H1 (cell line): ENCODE measurements around the gene HEBP1. TPM values are rescaled to one million over a fixed set of nuclear protein-coding genes. Genes with fewer than 3 reads are reported as not detected.

Source experiments
- ATF2 ChIP-seq: IDR thresholded peaks from 2 replicates; pipeline ENCODE4 v1.6.1; 2012; ENCODE audit warnings: low read length, inconsistent platforms
- BCL11A ChIP-seq, 2 experiments: IDR thresholded peaks; one replicate each; pipeline ENCODE4 v1.6.1; 2011; ENCODE audit warnings: low read depth in 2 of 2, low read length in 2 of 2, mild to moderate bottlenecking in 2 of 2
- CBX5 ChIP-seq: fragments of 300-800, 300-1000 bp; sonication (generic); IDR thresholded peaks from 2 replicates; pipeline ENCODE4 v1.7.1; 2016; ENCODE audit warnings: antibody characterized with exemption, low read length, low read depth
- CHD7 ChIP-seq: fragments of 300-600 bp; sonication (generic); IDR thresholded peaks from 2 replicates; pipeline ENCODE4 v1.7.1; 2012; ENCODE audit warnings: low read length, moderate library complexity, mild to moderate bottlenecking, inconsistent platforms; ENCODE audit not compliant: insufficient replicate concordance
- EGR1 ChIP-seq: IDR thresholded peaks from 2 replicates; pipeline ENCODE4 v1.6.1; 2011; ENCODE audit warnings: low read depth, low read length, borderline replicate concordance
- NANOG ChIP-seq: IDR thresholded peaks from 2 replicates; pipeline ENCODE4 v1.6.1; 2011; ENCODE audit warnings: low read length, low read depth, mild to moderate bottlenecking, inconsistent platforms; ENCODE audit not compliant: insufficient read depth, poor library complexity, severe bottlenecking
- NRF1 ChIP-seq: IDR thresholded peaks from 2 replicates; pipeline ENCODE4 v1.6.1; 2011; ENCODE audit warnings: mild to moderate bottlenecking, low read depth, low read length, improper control_type of control experiment
- POLR2A ChIP-seq, 2 experiments: IDR thresholded peaks; 1 replicate in 1 of 2; 2 replicates in 1 of 2; pipeline ENCODE4 v1.6.1; 2011; ENCODE audit warnings: low read depth in 2 of 2, low read length in 2 of 2, mild to moderate bottlenecking in 2 of 2; ENCODE audit errors: control extremely low read depth in 1 of 2
- SRF ChIP-seq: IDR thresholded peaks from 2 replicates; pipeline ENCODE4 v1.6.1; 2011; ENCODE audit warnings: mild to moderate bottlenecking, low read depth, low read length, moderate library complexity
- TCF12 ChIP-seq: IDR thresholded peaks from 2 replicates; pipeline ENCODE4 v1.6.1; 2011; ENCODE audit warnings: low read depth, mild to moderate bottlenecking, low read length
- polyA plus RNA-seq, 7 experiments: library from polyadenylated mRNA; depleted of rRNA in 3 of 7; stranded (reverse) in 5 of 7; unstranded in 2 of 7; fragments of >200 nt in 5 of 7; fragments of 200-250 nt in 2 of 7; gene quantifications; 1 replicate in 5 of 7; 2 replicates in 1 of 7; 4 replicates in 1 of 7; pipeline versions ENCODE4 v1.2.1 to v1.2.3, GENCODE V29; 2011 to 2013; ENCODE audit warnings: missing spikeins in 2 of 7, mixed read lengths in 2 of 7
- total RNA-seq: library from RNA; stranded (reverse); fragmentation: NEBNext Ultra II Directional; extraction: Animal tissue kit (Norgen Biotek cat#: 25700); gene quantifications from 2 replicates; pipeline ENCODE4 v1.2.1, GENCODE V29; 2021

HEBP1 gene
- total and polyA plus RNA-seq, 2 of the 8 experiments (the other 6 are each of a cell fraction or from before 2014, with no cell fraction given): 30.8 to 56.1 TPM

GRCh38 chr12:12979731-12980259, 20.3 kb downstream of the HEBP1 start (continued):
- TF ChIP-seq CHD7 (no peak), BCL11A (IDR thresholded peaks at IDR 0.05; ENCODE audit: low read depth in 2 of 2, low read length in 2 of 2) (no peak), ATF2 (no peak), NANOG (no peak), EGR1 (no peak), CBX5 (no peak), POLR2A (IDR thresholded peaks at IDR 0.05; ENCODE audit: control extremely low read depth in 1 of 2, low read depth in 2 of 2, low read length in 2 of 2) (no peak), NRF1 (no peak), SRF (no peak), TCF12 (no peak)
